Testis (tissue), 3 donors: ENCODE measurements around the gene ITM2C. TPM values are rescaled to one million over a fixed set of nuclear protein-coding genes. Genes with fewer than 3 reads are reported as not detected.

Experiments used
- DNase-seq: peaks from one replicate; pipeline ENCODE4 v3.0.0-alpha.2; 2019
- H3K27ac ChIP-seq, 2 donors: fragments of 200-600 bp; sonication (generic); one replicate each; pipeline ENCODE4 v1.5.1; 2019
- H3K27me3 ChIP-seq: fragments of 200-600 bp; sonication (generic); one replicate; pipeline ENCODE4 v1.5.1; 2019
- H3K36me3 ChIP-seq: fragments of 200-600 bp; sonication (generic); one replicate; pipeline ENCODE4 v1.5.1; 2017; ENCODE audit warnings: low read depth; ENCODE audit errors: missing control alignments
- H3K4me1 ChIP-seq: fragments of 200-600 bp; sonication (generic); one replicate; pipeline ENCODE4 v1.5.1; 2019
- H3K4me3 ChIP-seq, 2 donors: fragments of 200-600 bp; sonication (generic); one replicate each; pipeline ENCODE4 v1.5.1; 2017 to 2019
- H3K9me3 ChIP-seq: fragments of 200-600 bp; sonication (generic); one replicate; pipeline ENCODE4 v1.5.1; 2017
- CTCF ChIP-seq, 3 experiments: fragments of 450-650 bp in 2 of 3; fragments of 200-600 bp in 1 of 3; sonication (generic) in 1 of 3; IDR thresholded peaks; one replicate each; pipeline ENCODE4 v1.5.1; 2016 to 2019; ENCODE audit warnings: antibody characterized with exemption in 3 of 3, mild to moderate bottlenecking in 2 of 3, moderate library complexity in 1 of 3
- POLR2A ChIP-seq: fragments of 450-650 bp; IDR thresholded peaks from one replicate; pipeline ENCODE4 v1.6.1; 2017; ENCODE audit warnings: antibody characterized with exemption, mild to moderate bottlenecking, moderate library complexity
- WGBS, 2 donors: methylation state at CpG; one replicate each; pipeline ENCODE4 v1.1.5; 2018; 5-methylcytosine and 5-hydroxymethylcytosine counted together
- intact Hi-C: fragments of 100-400 bp; cut with DNase I; formaldehyde crosslinking; loops from one replicate; pipeline ENCODE4 v1.15.1; 2023; ENCODE audit warnings: low total_unique reads
- polyA plus RNA-seq: library from polyadenylated mRNA; stranded (reverse); fragments of 350-450 nt; fragmentation: Illumina TruSeq; extraction: RNeasy Lipid Tissue Mini Kit (QIAGEN cat#74804); gene quantifications from one replicate; pipeline ENCODE4 v1.2.3, GENCODE V29; 2014; ENCODE audit warnings: low read depth, low replicate concordance; ENCODE audit not compliant: insufficient read depth
- total RNA-seq, 2 donors: library from RNA; depleted of rRNA; stranded (reverse); fragments of >200 nt; gene quantifications; one replicate each; pipeline ENCODE4 v1.2.3, GENCODE V29; 2016

ITM2C gene
- total and polyA plus RNA-seq, 3 donors from 2014 or later, result 53.7 to 95.7 (median 57.8) TPM

DNA sequence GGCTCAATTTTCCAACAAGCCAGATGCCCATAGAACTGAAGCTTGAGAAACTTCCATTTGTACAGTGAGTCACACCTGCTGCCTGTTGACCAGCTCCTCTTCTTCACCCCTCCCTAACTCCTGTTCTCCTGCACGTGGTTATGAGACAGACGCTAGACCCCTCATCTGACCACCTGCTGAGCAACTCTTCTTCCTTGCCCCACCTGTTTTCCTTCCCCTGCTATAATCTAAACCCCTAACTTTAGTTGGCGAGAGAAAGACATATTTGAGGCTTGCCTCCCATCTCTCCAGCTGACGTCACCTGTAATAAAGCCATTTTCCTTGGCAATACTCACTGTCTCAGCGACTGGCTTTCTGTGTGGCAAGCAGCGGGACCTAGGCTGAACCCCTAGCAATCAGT, 22.3 kb upstream of the ITM2C start:
- no peak overlapping the region for H3K4me3 ChIP-seq
- 61 to 67% methylated on average over 6 of the region's 6 CpGs for WGBS, 2 donors

DNA sequence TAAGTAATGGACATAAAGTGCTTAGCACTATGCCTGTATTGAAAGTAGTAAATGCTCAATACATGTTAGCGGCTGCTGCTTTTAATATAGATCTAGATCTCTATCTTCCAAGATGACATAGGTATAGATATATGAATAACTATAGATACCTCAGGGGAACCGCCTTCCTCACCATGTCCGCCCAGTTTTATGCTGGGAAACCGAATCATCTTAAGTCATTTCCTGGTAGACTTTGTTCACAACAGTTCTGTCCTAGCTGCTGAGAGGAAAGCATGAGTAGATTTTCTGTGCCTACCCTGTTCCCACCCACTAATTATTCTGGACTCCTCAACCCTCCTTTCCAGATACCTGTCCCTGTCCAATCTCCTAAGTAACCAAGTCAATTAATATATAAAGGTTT, 21.6 kb upstream of the ITM2C start:
- no peaks in the 10 kb centered on the region for H3K9me3 ChIP-seq
- no peak overlapping the region for H3K4me3 ChIP-seq
- 85 to 86% methylated on average over 4 of the region's 4 CpGs for WGBS, 2 donors
- no peak for DNase-seq
- intact Hi-C loops, result no loop called here
- TF ChIP-seq POLR2A (no peak), CTCF (IDR thresholded peaks at IDR 0.05) (no peak)
- H3K27me3 ChIP-seq, result no peaks in the 10 kb centered on the region
- H3K36me3 ChIP-seq, result no peaks in the 10 kb centered on the region
- no peak overlapping the region for H3K27ac ChIP-seq
- H3K4me1 ChIP-seq, result no peaks in the 10 kb centered on the region

More for the DNA sequence above, 22.3 kb upstream of the ITM2C start:
- Histone ChIP-seq H3K9me3 (no peaks in the 10 kb centered on the region), H3K27ac (no peak overlapping the region), H3K36me3 (no peaks in the 10 kb centered on the region), H3K27me3 (no peaks in the 10 kb centered on the region), H3K4me1 (no peaks in the 10 kb centered on the region)
- intact Hi-C loops, result no loop called here
- no peak for DNase-seq
- TF ChIP-seq POLR2A (no peak), CTCF (IDR thresholded peaks at IDR 0.05) (no peak)

GRCh38 chr2:230846360-230846759, 18.4 kb upstream of the ITM2C start:
- WGBS, 2 donors, result 94 to 96% methylated on average over 6 of the region's 6 CpGs
- intact Hi-C loops, result no loop called here

DNA sequence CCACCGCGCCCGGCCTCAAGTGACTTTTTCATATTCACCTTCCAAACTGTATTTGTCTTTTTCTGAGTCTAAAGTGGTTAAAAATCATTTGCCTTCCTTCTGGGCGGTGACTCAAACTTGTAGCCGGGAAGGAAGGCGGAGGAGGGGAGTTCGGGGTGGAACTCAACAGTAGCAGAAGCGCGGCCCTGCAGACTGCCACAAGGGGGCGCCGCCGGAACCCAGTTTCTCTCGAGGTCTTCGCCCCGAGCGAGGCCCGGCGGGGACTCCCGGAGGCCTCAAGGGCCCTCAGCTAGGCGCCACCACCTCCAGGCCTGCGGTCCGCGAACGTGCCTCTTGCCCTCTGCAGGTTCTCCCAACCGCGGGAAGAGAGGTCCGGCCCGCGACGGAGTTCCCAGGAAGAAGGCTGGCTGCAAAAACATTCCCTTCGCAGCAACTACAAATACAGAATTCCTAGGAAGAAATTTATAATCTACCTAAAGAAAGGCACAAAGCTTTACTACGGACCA, 16.8 kb upstream of the ITM2C start:
- no peak overlapping the region for H3K27ac ChIP-seq
- H3K4me3 ChIP-seq, result no peak overlapping the region
- H3K4me1 ChIP-seq, result no peaks in the 10 kb centered on the region
- whole genome bisulfite sequencing, 2 donors, result 6 to 11% methylated on average over 26 to 32 of the region's 32 CpGs
- intact Hi-C loops, result no loop called here
- TF ChIP-seq POLR2A (no peak), CTCF (IDR thresholded peaks at IDR 0.05) (peak; percentile 75 to 86 (median 80))
- no peaks in the 10 kb centered on the region for H3K9me3 ChIP-seq
- no peaks in the 10 kb centered on the region for H3K36me3 ChIP-seq
- H3K27me3 ChIP-seq, result no peaks in the 10 kb centered on the region
- peak; percentile 92 for DNase-seq

More at GRCh38 chr2:230846360-230846759, 18.4 kb upstream of the ITM2C start:
- DNase-seq, result no peak
- Histone ChIP-seq H3K4me1 (no peaks in the 10 kb centered on the region), H3K9me3 (no peaks in the 10 kb centered on the region), H3K4me3 (no peak overlapping the region), H3K27ac (no peak overlapping the region), H3K27me3 (no peaks in the 10 kb centered on the region), H3K36me3 (no peaks in the 10 kb centered on the region)
- TF ChIP-seq CTCF (IDR thresholded peaks at IDR 0.05), result no peak
- TF ChIP-seq POLR2A, result no peak

- WGBS, 2 donors, result 38 to 57% methylated on average over 40 of the region's 40 CpGs
Measured at GRCh38 chr2:230849633-230850357, 14.9 kb upstream of the ITM2C start.

More at GRCh38 chr2:230849633-230850357, 14.9 kb upstream of the ITM2C start:
- intact Hi-C loops, result no loop called here
- DNase-seq, result peak; percentile 85
- Histone ChIP-seq H3K36me3 (no peaks in the 10 kb centered on the region), H3K4me3 (peak overlapping the region; percentile 5 to 46), H3K27me3 (no peaks in the 10 kb centered on the region), H3K4me1 (no peaks in the 10 kb centered on the region), H3K27ac (no peak overlapping the region), H3K9me3 (no peaks in the 10 kb centered on the region)
- peak; percentile 42 to 91 (median 72) for TF ChIP-seq CTCF (IDR thresholded peaks at IDR 0.05)
- no peak for TF ChIP-seq POLR2A
